Middle frontal gyrus (tissue), 1 donor: Measurements from ENCODE around the gene CXXC1.
A peak's percentile ranks its signal among the peaks of the same experiment; 100 is the strongest.
"Not testable (repeated sequence)": the region's sequence is repeated elsewhere in the genome, so short reads cannot be mapped to it uniquely, and the experiment has no call there.

Source experiments
- DNase-seq: peaks from one replicate; pipeline ENCODE4 v3.0.0-alpha.2; 2015; ENCODE audit warnings: low spot score; ENCODE audit errors: extremely low spot score

CXXC1 gene

GRCh38 chr18:50276452-50276851, 11.0 kb downstream of the CXXC1 start:
- DNase-seq: no peak

- no peak for DNase-seq
These were observed 11.9 kb downstream of the CXXC1 start for GRCh38 chr18:50275503-50276036.

GRCh38 chr18:50274941-50275340, 12.6 kb downstream of the CXXC1 start:
- DNase-seq: no peak

GRCh38 chr18:50274044-50274442, 13.4 kb downstream of the CXXC1 start:
- DNase-seq: no peak

- no peak for DNase-seq
These were observed 14.1 kb downstream of the CXXC1 start for GRCh38 chr18:50273203-50274043.

- DNase-seq: no peak
These were observed 14.9 kb downstream of the CXXC1 start for GRCh38 chr18:50272568-50272967.

- DNase-seq: no peak
These were observed 19.3 kb downstream of the CXXC1 start for GRCh38 chr18:50268022-50268747.

- peak; percentile 69 for DNase-seq
These were observed 21.2 kb downstream of the CXXC1 start, which contains the start of gene CFAP53 for GRCh38 chr18:50266248-50266704. Gene CFAP53 (minus strand): TSS chr18:50266495. CDS start chr18:50266404, 91 bp downstream.

- no peak for DNase-seq
These were observed 24.5 kb downstream of the CXXC1 start for GRCh38 chr18:50262977-50263376.

GRCh38 chr18:50250935-50251334, 36.6 kb downstream of the CXXC1 start:
- no peak for DNase-seq

GRCh38 chr18:50249576-50249975, 37.9 kb downstream of the CXXC1 start:
- no peak for DNase-seq

- DNase-seq: no peak
These were observed 39.9 kb downstream of the CXXC1 start for GRCh38 chr18:50247561-50247960.

GRCh38 chr18:50241768-50242167, 45.7 kb downstream of the CXXC1 start:
- not testable (repeated sequence) for DNase-seq

GRCh38 chr18:50240080-50240563, 47.4 kb downstream of the CXXC1 start:
- DNase-seq: no peak

- DNase-seq: no peak
These were observed 55.1 kb downstream of the CXXC1 start for GRCh38 chr18:50232419-50232818.
